K562 (cell line): ENCODE data around the gene KRT39.

Source experiments
- CBFB ChIP-seq: sonication (generic); formaldehyde crosslinking; IDR thresholded peaks from 2 replicates; pipeline ENCODE4 v1.4.0; 2020; ENCODE audit warnings: mild to moderate bottlenecking, missing genetic modification reagents
- CHD4 ChIP-seq: fragments of 200-600 bp; sonication (generic); IDR thresholded peaks from 3 replicates; pipeline ENCODE4 v1.6.1; 2012; ENCODE audit warnings: low read depth, mild to moderate bottlenecking, mixed read lengths, low read length, inconsistent platforms; ENCODE audit not compliant: insufficient read depth, insufficient replicate concordance, poor library complexity, severe bottlenecking
- TF ChIP-seq, protein P1 (sequence below), 3 experiments: IDR thresholded peaks in 2 of 3; conservative IDR thresholded peaks in 1 of 3; 2 replicates each; pipeline ENCODE4 v1.5.1; 2011 to 2012; ENCODE audit warnings: low read length in 3 of 3, mild to moderate bottlenecking in 3 of 3, control low read depth in 2 of 3, improper control_type of control experiment in 1 of 3, inconsistent platforms in 1 of 3, low read depth in 1 of 3, mixed read lengths in 1 of 3, moderate library complexity in 1 of 3; ENCODE audit not compliant: insufficient read depth in 2 of 3
- TF ChIP-seq, protein P2 (sequence below): fragments of 450-650 bp; conservative IDR thresholded peaks from 2 replicates; pipeline ENCODE4 v1.6.1; 2016; ENCODE audit warnings: missing genetic modification characterization, low read depth, mild to moderate bottlenecking, control low read depth, missing compliant biosample characterization

DNA sequence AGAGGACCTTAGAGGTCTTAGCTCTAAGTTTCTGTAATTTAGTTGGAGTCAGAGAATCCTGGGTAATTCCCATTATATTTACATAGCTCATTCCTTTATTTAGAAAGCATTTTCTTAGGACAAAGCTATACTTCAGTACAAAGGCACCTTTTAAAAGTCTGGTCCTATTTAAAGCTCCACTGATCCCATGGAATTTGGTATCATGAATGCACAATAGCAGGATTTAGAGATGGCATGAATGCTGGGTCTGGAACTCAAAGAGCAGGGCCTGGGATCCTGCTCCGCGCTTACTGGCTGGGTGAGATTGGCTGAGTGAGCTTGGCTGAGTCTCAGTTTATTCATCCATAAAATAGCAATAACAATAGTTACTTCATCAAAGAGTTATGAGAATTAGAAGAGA, 34.1 kb downstream of the KRT39 start:
- TF ChIP-seq, protein P1, sequence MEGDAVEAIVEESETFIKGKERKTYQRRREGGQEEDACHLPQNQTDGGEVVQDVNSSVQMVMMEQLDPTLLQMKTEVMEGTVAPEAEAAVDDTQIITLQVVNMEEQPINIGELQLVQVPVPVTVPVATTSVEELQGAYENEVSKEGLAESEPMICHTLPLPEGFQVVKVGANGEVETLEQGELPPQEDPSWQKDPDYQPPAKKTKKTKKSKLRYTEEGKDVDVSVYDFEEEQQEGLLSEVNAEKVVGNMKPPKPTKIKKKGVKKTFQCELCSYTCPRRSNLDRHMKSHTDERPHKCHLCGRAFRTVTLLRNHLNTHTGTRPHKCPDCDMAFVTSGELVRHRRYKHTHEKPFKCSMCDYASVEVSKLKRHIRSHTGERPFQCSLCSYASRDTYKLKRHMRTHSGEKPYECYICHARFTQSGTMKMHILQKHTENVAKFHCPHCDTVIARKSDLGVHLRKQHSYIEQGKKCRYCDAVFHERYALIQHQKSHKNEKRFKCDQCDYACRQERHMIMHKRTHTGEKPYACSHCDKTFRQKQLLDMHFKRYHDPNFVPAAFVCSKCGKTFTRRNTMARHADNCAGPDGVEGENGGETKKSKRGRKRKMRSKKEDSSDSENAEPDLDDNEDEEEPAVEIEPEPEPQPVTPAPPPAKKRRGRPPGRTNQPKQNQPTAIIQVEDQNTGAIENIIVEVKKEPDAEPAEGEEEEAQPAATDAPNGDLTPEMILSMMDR (IDR thresholded peaks at IDR 0.05 in 2 of 3, conservative IDR thresholded peaks at IDR 0.05 in 1 of 3; ENCODE audit: insufficient read depth in 2 of 3, low read depth in 1 of 3, low read length in 3 of 3), result no peak
- TF ChIP-seq CBFB (no peak), CHD4 (no peak)
- TF ChIP-seq, protein P2, sequence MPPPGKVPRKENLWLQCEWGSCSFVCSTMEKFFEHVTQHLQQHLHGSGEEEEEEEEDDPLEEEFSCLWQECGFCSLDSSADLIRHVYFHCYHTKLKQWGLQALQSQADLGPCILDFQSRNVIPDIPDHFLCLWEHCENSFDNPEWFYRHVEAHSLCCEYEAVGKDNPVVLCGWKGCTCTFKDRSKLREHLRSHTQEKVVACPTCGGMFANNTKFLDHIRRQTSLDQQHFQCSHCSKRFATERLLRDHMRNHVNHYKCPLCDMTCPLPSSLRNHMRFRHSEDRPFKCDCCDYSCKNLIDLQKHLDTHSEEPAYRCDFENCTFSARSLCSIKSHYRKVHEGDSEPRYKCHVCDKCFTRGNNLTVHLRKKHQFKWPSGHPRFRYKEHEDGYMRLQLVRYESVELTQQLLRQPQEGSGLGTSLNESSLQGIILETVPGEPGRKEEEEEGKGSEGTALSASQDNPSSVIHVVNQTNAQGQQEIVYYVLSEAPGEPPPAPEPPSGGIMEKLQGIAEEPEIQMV (tag), result no peak
